Naive B cell (primary cell): ENCODE measurements around the gene SEC23IP. TPM values are rescaled to one million over a fixed set of nuclear protein-coding genes. Genes with fewer than 3 reads are reported as not detected.

Source experiments
- ATAC-seq, 2 donors: fragments of 150-1000 bp; cut with Tn5 transposase; 2 replicates each; pipeline ENCODE4 v1.10.0; 2021; ENCODE audit warnings: low read depth in 2 of 2, mild to moderate bottlenecking in 2 of 2, moderate library complexity in 2 of 2
- DNase-seq: peaks from one replicate; pipeline ENCODE4 v3.0.0; 2022
- H3K27ac Mint-ChIP-seq, 6 donors: one replicate each; pipeline ENCODE4 v1.8.0; 2020 to 2022; ENCODE audit warnings: mild to moderate bottlenecking in 6 of 6, mixed read lengths in 6 of 6, moderate library complexity in 5 of 6, inconsistent platforms in 2 of 6
- H3K27me3 Mint-ChIP-seq, 3 donors: one replicate each; pipeline ENCODE4 v1.8.0; 2021 to 2022; ENCODE audit warnings: mixed read lengths in 3 of 3, mild to moderate bottlenecking in 1 of 3
- H3K36me3 Mint-ChIP-seq, 2 donors: one replicate each; pipeline ENCODE4 v1.8.0; 2020 to 2022; ENCODE audit warnings: mixed read lengths in 2 of 2, inconsistent platforms in 1 of 2, mild to moderate bottlenecking in 1 of 2
- H3K4me1 Mint-ChIP-seq, 3 donors: one replicate each; pipeline ENCODE4 v1.8.0; 2020 to 2022; ENCODE audit warnings: mixed read lengths in 3 of 3, inconsistent platforms in 1 of 3, mild to moderate bottlenecking in 1 of 3, moderate library complexity in 1 of 3
- H3K4me3 Mint-ChIP-seq, 8 donors: one replicate each; pipeline ENCODE4 v1.8.0; 2020 to 2022; ENCODE audit warnings: mild to moderate bottlenecking in 8 of 8, mixed read lengths in 8 of 8, moderate library complexity in 8 of 8, inconsistent platforms in 2 of 8
- H3K9me3 Mint-ChIP-seq, 7 donors: one replicate each; pipeline ENCODE4 v1.8.0; 2020 to 2022; ENCODE audit warnings: mixed read lengths in 7 of 7, mild to moderate bottlenecking in 5 of 7, inconsistent platforms in 2 of 7, moderate library complexity in 1 of 7
- polyA plus RNA-seq, 6 donors: library from polyadenylated mRNA; unstranded; fragments of 300-500 nt; fragmentation: Illumina TruSeq; gene quantifications; one replicate each; pipeline ENCODE4 v1.2.3, GENCODE V29; 2021; ENCODE audit warnings: low read depth in 6 of 6

The SEC23IP gene
- polyA plus RNA-seq = 10 to 100 TPM; 48.6 to 63.8 (median 59.5) TPM

DNA sequence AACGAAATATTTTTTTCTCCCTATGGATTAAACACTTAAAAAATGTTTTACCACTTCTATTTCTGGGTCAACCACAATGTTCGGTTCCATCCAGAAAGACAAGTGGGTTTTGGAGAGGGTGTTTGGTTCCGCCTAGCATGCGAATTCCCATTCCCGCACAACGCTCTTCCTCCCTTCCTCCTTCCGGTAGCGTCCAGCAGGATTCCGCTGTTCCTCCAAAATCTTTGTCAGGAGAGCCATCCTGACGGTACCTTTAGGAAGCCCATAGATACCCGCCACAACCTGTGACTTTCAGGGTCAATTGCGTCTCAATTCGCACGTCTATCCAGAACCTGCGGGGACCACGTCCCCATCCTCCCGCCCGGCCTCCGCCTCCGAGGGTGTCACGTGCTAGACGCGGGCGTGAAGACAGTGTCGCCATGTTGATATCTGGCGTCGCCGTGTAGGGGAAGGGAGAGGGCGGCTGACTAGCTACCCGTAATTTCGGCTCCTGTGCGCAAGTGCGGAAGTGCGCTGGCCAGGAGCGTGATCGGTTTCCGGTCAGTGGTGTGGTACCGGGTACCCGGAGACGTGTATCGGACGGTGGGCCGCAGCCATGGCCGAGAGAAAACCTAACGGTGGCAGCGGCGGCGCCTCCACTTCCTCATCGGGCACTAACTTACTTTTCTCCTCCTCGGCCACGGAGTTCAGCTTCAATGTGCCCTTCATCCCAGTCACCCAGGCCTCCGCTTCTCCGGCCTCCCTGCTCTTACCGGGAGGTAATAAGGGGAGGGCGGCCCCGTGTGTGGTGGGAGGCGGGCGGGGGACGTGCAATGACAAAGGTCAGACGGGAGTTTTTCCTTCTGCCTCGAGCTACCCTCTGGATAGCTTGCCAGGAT is at the start of gene SEC23IP:
Gene SEC23IP, plus strand, starts transcription at position 543 of the 878 bp plus-strand sequence. Its CDS starts 53 bp downstream, at position 596.
- H3K9me3 Mint-ChIP-seq = peaks cover 0 to 2% (median 0%) of the 10 kb centered on the region in 7 donors
- H3K4me3 Mint-ChIP-seq = peak within 1 kb of the TSS; percentile 96 to 99 (median 98)
- peak within 1 kb of the TSS; percentile 97 to 99 (median 98) for H3K27ac Mint-ChIP-seq
- ATAC-seq (peak; percentile 99), DNase-seq (peak; percentile 85)
- H3K4me1 Mint-ChIP-seq = peaks cover 39 to 60% (median 49%) of the 10 kb centered on the region in 3 donors
- H3K27me3 Mint-ChIP-seq = no peaks in the 10 kb centered on the region
- peaks cover 4 to 6% of the 10 kb centered on the region in 2 donors for H3K36me3 Mint-ChIP-seq

- ATAC-seq (no peak), DNase-seq (no peak)
- Mint-ChIP-seq H3K4me3 (no peak overlapping the region), H3K36me3 (peaks cover 33 to 40% of the 10 kb centered on the region in 2 donors), H3K4me1 (peaks cover 0 to 10% (median 9%) of the 10 kb centered on the region in 3 donors), H3K27ac (peak overlapping the region in 2 of 6 donors; percentile 12 to 28), H3K27me3 (no peaks in the 10 kb centered on the region), H3K9me3 (no peaks in the 10 kb centered on the region)
These were observed 46.9 kb upstream of the SEC23IP start for GRCh38 chr10:119845656-119846055.

DNA sequence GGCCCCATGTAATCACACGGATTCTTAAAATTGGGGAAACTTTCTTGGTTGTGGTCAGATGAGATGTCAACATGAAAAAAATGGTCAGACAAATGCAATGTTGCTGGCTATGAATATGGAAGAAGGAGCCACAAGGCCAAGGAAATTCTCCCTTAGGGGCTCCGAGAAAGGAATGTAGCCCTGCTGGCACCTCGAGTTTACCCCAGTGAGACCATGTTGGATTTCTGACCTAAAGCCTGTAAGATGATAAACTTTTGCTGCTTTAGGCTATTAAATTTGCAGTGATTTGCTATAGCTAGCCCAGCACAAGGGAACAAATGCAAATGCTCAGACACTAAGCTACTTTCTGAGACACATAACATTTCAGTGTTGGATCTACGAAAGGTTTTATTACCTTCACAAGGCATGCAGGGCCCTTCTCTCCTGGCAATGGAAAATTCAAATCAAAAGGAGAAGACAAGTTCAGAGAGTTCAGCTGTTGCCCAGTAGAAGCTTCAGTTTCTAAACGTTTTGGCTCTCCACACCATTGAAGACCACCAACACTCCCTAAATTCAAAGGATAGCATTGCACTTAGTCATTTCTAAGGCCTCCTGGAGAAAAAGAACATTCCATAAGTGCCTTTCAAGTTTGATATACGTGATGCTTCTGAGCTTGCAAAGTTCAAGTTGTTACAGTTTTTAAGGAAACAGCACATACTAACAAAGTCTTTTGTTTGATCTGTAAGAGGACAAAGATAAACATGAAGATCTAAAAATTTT is 43.3 kb upstream of the SEC23IP start:
- DNase-seq (no peak), ATAC-seq (no peak)
- Mint-ChIP-seq H3K27me3 (no peaks in the 10 kb centered on the region), H3K4me1 (peaks cover 0 to 10% (median 9%) of the 10 kb centered on the region in 3 donors), H3K9me3 (no peaks in the 10 kb centered on the region), H3K36me3 (peaks cover 18 to 26% of the 10 kb centered on the region in 2 donors), H3K4me3 (no peak overlapping the region), H3K27ac (no peak overlapping the region)

- H3K9me3 Mint-ChIP-seq = no peaks in the 10 kb centered on the region
- DNase-seq = no peak
- no peak for ATAC-seq
- H3K27ac Mint-ChIP-seq = peak overlapping the region in 1 of 6 donors; percentile 69
- H3K27me3 Mint-ChIP-seq = no peaks in the 10 kb centered on the region
- peaks cover 0 to 10% (median 9%) of the 10 kb centered on the region in 3 donors for H3K4me1 Mint-ChIP-seq
- H3K36me3 Mint-ChIP-seq = peaks cover 13 to 24% of the 10 kb centered on the region in 2 donors
- no peak overlapping the region for H3K4me3 Mint-ChIP-seq
These were observed 42.6 kb upstream of the SEC23IP start for GRCh38 chr10:119849944-119850343.

DNA sequence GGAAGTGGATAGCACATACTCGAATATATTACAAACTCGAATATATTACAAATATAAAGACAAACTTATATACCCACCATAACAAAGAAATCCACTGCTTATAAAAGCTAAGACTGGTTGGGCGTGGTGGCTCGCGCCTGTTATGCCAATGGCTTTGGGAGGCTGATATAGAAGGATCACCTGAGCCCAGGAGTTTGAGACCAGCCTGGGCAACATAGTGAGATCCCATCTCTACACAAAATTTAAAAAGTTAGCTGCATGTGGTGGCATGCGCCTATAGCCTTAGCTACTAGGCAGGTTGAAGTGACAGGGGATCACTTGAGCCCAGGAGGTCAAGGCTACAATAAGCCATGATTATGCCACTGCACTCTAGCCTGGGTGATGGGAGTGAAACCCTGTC is 40.3 kb upstream of the SEC23IP start:
- no peaks in the 10 kb centered on the region for H3K27me3 Mint-ChIP-seq
- H3K9me3 Mint-ChIP-seq = no peaks in the 10 kb centered on the region
- peaks cover 10 to 18% of the 10 kb centered on the region in 2 donors for H3K36me3 Mint-ChIP-seq
- H3K4me3 Mint-ChIP-seq = no peak overlapping the region
- H3K4me1 Mint-ChIP-seq = no peaks in the 10 kb centered on the region
- DNase-seq (no peak), ATAC-seq (no peak)
- no peak overlapping the region for H3K27ac Mint-ChIP-seq

GRCh38 chr10:119852822-119853221 is 39.7 kb upstream of the SEC23IP start:
- no peaks in the 10 kb centered on the region for H3K4me1 Mint-ChIP-seq
- DNase-seq (no peak), ATAC-seq (no peak)
- no peaks in the 10 kb centered on the region for H3K9me3 Mint-ChIP-seq
- no peak overlapping the region for H3K27ac Mint-ChIP-seq
- H3K4me3 Mint-ChIP-seq = no peak overlapping the region
- H3K27me3 Mint-ChIP-seq = no peaks in the 10 kb centered on the region
- peaks cover 7 to 16% of the 10 kb centered on the region in 2 donors for H3K36me3 Mint-ChIP-seq

- Mint-ChIP-seq H3K27me3 (no peaks in the 10 kb centered on the region), H3K4me3 (no peak overlapping the region), H3K4me1 (no peaks in the 10 kb centered on the region), H3K27ac (no peak overlapping the region), H3K9me3 (no peaks in the 10 kb centered on the region), H3K36me3 (peaks cover 7 to 16% of the 10 kb centered on the region in 2 donors)
- no peak for ATAC-seq
- DNase-seq = no peak
These were observed 39.0 kb upstream of the SEC23IP start for GRCh38 chr10:119853574-119853973.

- DNase-seq (no peak), ATAC-seq (no peak)
- Mint-ChIP-seq H3K4me3 (no peak overlapping the region), H3K4me1 (peaks cover 8 to 19% (median 11%) of the 10 kb centered on the region in 3 donors), H3K9me3 (no peaks in the 10 kb centered on the region), H3K36me3 (peaks cover 3 to 7% of the 10 kb centered on the region in 2 donors), H3K27ac (no peak overlapping the region), H3K27me3 (no peaks in the 10 kb centered on the region)
These were observed 34.5 kb upstream of the SEC23IP start for GRCh38 chr10:119858063-119858462.

- Mint-ChIP-seq H3K4me3 (peak overlapping the region in 1 of 8 donors; percentile 56), H3K36me3 (peaks cover 8 to 15% of the 10 kb centered on the region in 2 donors), H3K9me3 (peaks cover 0 to 11% (median 5%) of the 10 kb centered on the region in 7 donors), H3K27ac (peak overlapping the region in 4 of 6 donors; percentile 11 to 86 (median 34)), H3K27me3 (no peaks in the 10 kb centered on the region), H3K4me1 (peaks cover 11 to 23% (median 17%) of the 10 kb centered on the region in 3 donors)
- ATAC-seq = peak; percentile 49 to 68
- DNase-seq = peak; percentile 43
These were observed 32.9 kb upstream of the SEC23IP start for GRCh38 chr10:119859420-119860258.

DNA sequence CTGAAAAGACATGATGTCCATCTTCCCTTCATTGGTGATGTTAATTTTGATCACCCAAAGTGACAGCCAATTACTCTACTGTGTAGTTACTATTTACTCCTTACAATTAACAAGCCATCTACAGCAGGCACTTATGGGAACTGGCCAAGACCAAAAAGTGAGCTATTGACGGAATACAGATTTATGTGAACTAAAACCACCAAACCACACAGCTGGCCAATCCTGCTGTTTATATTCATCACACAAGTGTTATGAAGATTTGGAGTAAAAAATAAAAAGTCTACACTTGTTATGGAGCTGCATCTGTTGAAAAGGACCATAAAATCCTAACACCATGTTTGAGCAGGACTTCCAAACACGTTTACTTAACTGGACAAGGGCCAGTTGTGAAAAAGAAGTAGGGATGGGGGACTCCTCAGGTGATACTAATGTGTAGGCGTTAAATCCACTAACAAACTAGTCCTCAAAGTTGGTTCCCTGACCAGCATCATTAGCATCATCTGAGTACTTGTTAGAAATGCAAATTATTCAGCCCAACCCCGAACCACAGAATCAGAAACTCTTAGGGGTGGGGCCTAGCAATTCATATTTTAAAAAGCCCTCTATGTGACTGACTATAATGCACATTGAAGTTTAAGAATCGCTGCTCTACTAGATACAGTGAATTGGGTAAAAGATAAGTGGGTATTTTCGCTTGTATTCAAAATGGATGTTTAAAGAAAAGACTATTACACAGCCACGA is 31.5 kb upstream of the SEC23IP start:
- H3K27ac Mint-ChIP-seq = peak overlapping the region in 3 of 6 donors; percentile 20 to 63 (median 21)
- no peaks in the 10 kb centered on the region for H3K27me3 Mint-ChIP-seq
- H3K36me3 Mint-ChIP-seq = peaks cover 5 to 11% of the 10 kb centered on the region in 2 donors
- peaks cover 0 to 12% (median 5%) of the 10 kb centered on the region in 7 donors for H3K9me3 Mint-ChIP-seq
- peaks cover 14 to 35% (median 26%) of the 10 kb centered on the region in 3 donors for H3K4me1 Mint-ChIP-seq
- H3K4me3 Mint-ChIP-seq = no peak overlapping the region
- ATAC-seq = no peak
- no peak for DNase-seq

GRCh38 chr10:119862524-119862923 is 30.0 kb upstream of the SEC23IP start:
- Mint-ChIP-seq H3K9me3 (peaks cover 0 to 12% (median 5%) of the 10 kb centered on the region in 7 donors), H3K4me3 (no peak overlapping the region), H3K4me1 (peaks cover 16 to 38% (median 34%) of the 10 kb centered on the region in 3 donors), H3K27ac (peak overlapping the region in 1 of 6 donors; percentile 47), H3K27me3 (no peaks in the 10 kb centered on the region), H3K36me3 (peaks cover 5 to 11% of the 10 kb centered on the region in 2 donors)
- DNase-seq = no peak
- no peak for ATAC-seq

DNA sequence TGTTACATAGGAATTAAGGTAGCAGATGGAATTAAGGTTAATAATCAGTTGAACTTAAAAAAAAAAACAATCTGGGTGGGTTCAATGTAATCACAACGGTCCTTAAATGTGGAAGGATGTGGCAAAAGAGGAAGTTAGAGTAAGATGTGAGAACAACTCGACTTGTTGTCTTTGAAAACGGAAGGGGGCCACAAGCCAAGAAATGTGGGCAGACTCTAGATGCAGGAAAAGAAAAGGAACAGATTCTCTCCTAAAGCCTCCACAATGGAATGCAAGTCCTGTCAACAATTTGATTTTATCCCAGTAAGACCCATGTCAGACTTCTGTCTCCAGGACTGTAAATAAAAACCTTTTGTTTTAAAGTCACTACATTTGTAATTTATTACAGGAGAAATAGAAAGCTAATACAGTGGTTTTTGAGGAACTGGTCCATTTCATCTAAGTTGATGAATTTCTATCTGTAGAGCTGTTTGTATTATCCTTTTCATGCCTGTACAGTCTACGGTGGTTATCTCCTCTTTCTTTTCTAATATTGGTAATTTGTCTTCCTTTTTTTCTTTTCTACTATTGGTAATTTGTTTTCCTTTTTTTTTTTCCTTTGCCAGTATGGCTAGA is 28.5 kb upstream of the SEC23IP start:
- peaks cover 0 to 12% (median 5%) of the 10 kb centered on the region in 7 donors for H3K9me3 Mint-ChIP-seq
- H3K36me3 Mint-ChIP-seq = peaks cover 5 to 11% of the 10 kb centered on the region in 2 donors
- peak overlapping the region in 1 of 8 donors; percentile 56 for H3K4me3 Mint-ChIP-seq
- H3K27ac Mint-ChIP-seq = peak overlapping the region in 2 of 6 donors; percentile 24 to 71
- no peak for ATAC-seq
- no peak for DNase-seq
- peaks cover 20 to 47% (median 43%) of the 10 kb centered on the region in 3 donors for H3K4me1 Mint-ChIP-seq
- H3K27me3 Mint-ChIP-seq = no peaks in the 10 kb centered on the region
